K562 (cell line): ENCODE measurements around the gene SRCAP. TPM values are rescaled to one million over a fixed set of nuclear protein-coding genes. Genes with fewer than 3 reads are reported as not detected.

Experiments
- ARNT ChIP-seq, 2 experiments: fragments of 450-650 bp; IDR thresholded peaks; 2 replicates each; pipeline ENCODE4 v1.6.1; 2016; ENCODE audit warnings: mild to moderate bottlenecking in 1 of 2
- ATF4 ChIP-seq: fragments of 450-650 bp; formaldehyde crosslinking; IDR thresholded peaks from 2 replicates; pipeline ENCODE4 v1.4.0; 2022; ENCODE audit warnings: mild to moderate bottlenecking, moderate library complexity
- DDX20 ChIP-seq: fragments of 450-650 bp; IDR thresholded peaks from 2 replicates; pipeline ENCODE4 v1.6.1; 2016; ENCODE audit warnings: missing genetic modification characterization, low read depth, mild to moderate bottlenecking, missing compliant biosample characterization, moderate library complexity
- E2F1 ChIP-seq: sonication (generic); formaldehyde crosslinking; IDR thresholded peaks from 2 replicates; pipeline ENCODE4 v1.8.1; 2023; ENCODE audit warnings: mild to moderate bottlenecking, missing genetic modification reagents, moderate library complexity
- FOXM1 ChIP-seq, 2 experiments: fragments of 450-650 bp in 1 of 2; sonication (generic) in 1 of 2; formaldehyde crosslinking in 1 of 2; IDR thresholded peaks; 2 replicates each; pipeline versions ENCODE4 v1.6.1 to v1.9.0; 2017 to 2022; ENCODE audit warnings: low read depth in 2 of 2, mild to moderate bottlenecking in 2 of 2, missing genetic modification reagents in 1 of 2, moderate library complexity in 1 of 2
- GABPA ChIP-seq: fragments of 200-800 bp; sonication (Bioruptor generic); conservative IDR thresholded peaks from 2 replicates; pipeline ENCODE4 v1.6.1; 2016; ENCODE audit warnings: low read depth, missing genetic modification characterization, missing compliant biosample characterization
- KLF1 ChIP-seq: fragments of 450-650 bp; IDR thresholded peaks from 2 replicates; pipeline ENCODE4 v1.6.1; 2016; ENCODE audit warnings: missing genetic modification characterization, missing compliant biosample characterization
- MNT ChIP-seq, 2 experiments: fragments of 450-650 bp; conservative IDR thresholded peaks; 2 replicates each; pipeline ENCODE4 v1.6.1; 2017; ENCODE audit warnings: mild to moderate bottlenecking in 2 of 2, moderate library complexity in 2 of 2
- MYNN ChIP-seq, 2 experiments: sonication (generic); formaldehyde crosslinking in 1 of 2; IDR thresholded peaks; 2 replicates each; pipeline versions ENCODE4 v1.5.0 to v1.6.1; 2016 to 2020; ENCODE audit warnings: antibody characterized with exemption in 1 of 2, missing genetic modification reagents in 1 of 2
- POLR2AphosphoS2 ChIP-seq: IDR thresholded peaks from 2 replicates; pipeline ENCODE4 v1.6.1; 2012; ENCODE audit warnings: low read length, improper control_type of control experiment
- RBM17 ChIP-seq: fragments of 200-400 bp; formaldehyde crosslinking; IDR thresholded peaks from 2 replicates; pipeline ENCODE4 v1.6.1; 2017; ENCODE audit warnings: low read depth, mild to moderate bottlenecking, low read length, borderline replicate concordance
- SIN3A ChIP-seq, 2 experiments: fragments of 150-350 bp in 1 of 2; IDR thresholded peaks; 2 replicates each; pipeline ENCODE4 v1.6.1; 2011 to 2016; ENCODE audit warnings: borderline replicate concordance in 2 of 2, low read depth in 2 of 2, low read length in 2 of 2, mild to moderate bottlenecking in 2 of 2, moderate library complexity in 2 of 2; ENCODE audit not compliant: control insufficient read depth in 1 of 2
- SMAD2 ChIP-seq: fragments of 150-350 bp; IDR thresholded peaks from 2 replicates; pipeline ENCODE4 v1.6.1; 2014; ENCODE audit warnings: low read depth, mild to moderate bottlenecking, low read length
- STAG1 ChIP-seq: sonication (generic); formaldehyde crosslinking; IDR thresholded peaks from 2 replicates; pipeline ENCODE4 v1.5.0; 2020; ENCODE audit warnings: missing genetic modification reagents, borderline replicate concordance
- TCF7 ChIP-seq: sonication (generic); IDR thresholded peaks from 2 replicates; pipeline ENCODE4 v1.6.1; 2016; ENCODE audit warnings: antibody characterized with exemption, borderline replicate concordance
- TEAD2 ChIP-seq: fragments of 450-650 bp; IDR thresholded peaks from 2 replicates; pipeline ENCODE4 v1.6.1; 2016; ENCODE audit warnings: missing genetic modification characterization, control low read depth, missing compliant biosample characterization
- ZFPM2 ChIP-seq: fragments of 250-450 bp; sonication (Bioruptor Pico); IDR thresholded peaks from 2 replicates; pipeline ENCODE4 v1.5.1; 2022; ENCODE audit warnings: mild to moderate bottlenecking
- ZNF431 ChIP-seq: sonication (generic); formaldehyde crosslinking; IDR thresholded peaks from 2 replicates; pipeline ENCODE4 v1.8.0; 2022; ENCODE audit warnings: mild to moderate bottlenecking, missing genetic modification reagents
- ZNF449 ChIP-seq: fragments of 250-450 bp; sonication (Bioruptor Pico); IDR thresholded peaks from 2 replicates; pipeline ENCODE4 v1.8.0; 2022; ENCODE audit warnings: moderate library complexity, mild to moderate bottlenecking, inconsistent platforms
- ZNF644 ChIP-seq: fragments of 200-800 bp; sonication (Bioruptor generic); IDR thresholded peaks from 2 replicates; pipeline ENCODE4 v1.6.1; 2016; ENCODE audit warnings: low read depth, missing genetic modification characterization, missing compliant biosample characterization
- ZSCAN29 ChIP-seq: fragments of 450-650 bp; IDR thresholded peaks from 2 replicates; pipeline ENCODE4 v1.6.1; 2017
- polyA plus RNA-seq, 8 experiments: library from polyadenylated mRNA; depleted of rRNA in 4 of 8; stranded (reverse) in 5 of 8; unstranded in 3 of 8; fragments of >200 nt; fragmentation: Nextera tagmentation in 2 of 8; fragmentation: Illumina TruSeq in 1 of 8; extraction: Ambion mirVana in 2 of 8; extraction: Trizol in 1 of 8; gene quantifications; 2 replicates each; pipeline versions ENCODE4 v1.2.1 to v1.2.3, GENCODE V29; 2011 to 2014; ENCODE audit warnings: inconsistent platforms in 1 of 8, missing spikeins in 1 of 8
- total RNA-seq, 7 experiments: library from RNA; depleted of rRNA in 6 of 7; stranded (reverse); fragments of >200 nt in 6 of 7; fragmentation: Illumina TruSeq in 2 of 7; extraction: Trizol in 2 of 7; gene quantifications; 2 replicates each; pipeline versions ENCODE4 v1.2.1 to v1.2.3, GENCODE V29; 2011 to 2021; ENCODE audit warnings: low replicate concordance in 1 of 7

The SRCAP gene
- total and polyA plus RNA-seq, 9 of the 15 experiments (the other 6 are each of a cell fraction or from before 2014, with no cell fraction given), result 0.21 to 62.6 (median 5.8) TPM

GRCh38 chr16:30775392-30776188 lies 76.6 kb downstream of the SRCAP start (continued):
- TF ChIP-seq ATF4 (peak; percentile 92), FOXM1 (IDR thresholded peaks at IDR 0.05; ENCODE audit: low read depth) (no peak), FOXM1 (CRISPR knock-in tag; IDR thresholded peaks at IDR 0.05; ENCODE audit: low read depth) (peak; percentile 92), STAG1 (CRISPR knock-in tag) (peak; percentile 29; the same call in 1 of the 2 replicates), E2F1 (CRISPR knock-in tag) (peak; percentile 84; the same call in 1 of the 2 replicates), POLR2AphosphoS2 (peak; percentile 98), MYNN (IDR thresholded peaks at IDR 0.05) (no peak; the same call in 1 of the 2 replicates), MYNN (CRISPR knock-in tag; IDR thresholded peaks at IDR 0.05) (no peak), DDX20 (no peak), MNT (conservative IDR thresholded peaks at IDR 0.05) (peak; percentile 89 to 91), ZNF449 (CRISPR knock-in tag) (0 out of 2 replicates have a peak, but pooled peaks have one; percentile 37), RBM17 (no peak), ZSCAN29 (no peak), TEAD2 (no peak), KLF1 (tag) (no peak; the same call in 1 of the 2 replicates), SMAD2 (no peak), ARNT (IDR thresholded peaks at IDR 0.05) (0 out of 4 replicates have a peak, but pooled peaks of 1 of the 2 experiments have one; percentile 30), ZNF644 (tag) (peak; percentile 77; the same call in 1 of the 2 replicates), TCF7 (0 out of 2 replicates have a peak, but pooled peaks have one; percentile 12), GABPA (tag) (peak; percentile 85), ZFPM2 (peak; percentile 9; the same call in 1 of the 2 replicates), SIN3A (IDR thresholded peaks at IDR 0.05; ENCODE audit: borderline replicate concordance in 2 of 2, control insufficient read depth in 1 of 2, low read depth in 2 of 2, low read length in 2 of 2) (peak; percentile 72 to 74; a peak in 3 of 4 replicates), ZNF431 (CRISPR knock-in tag) (peak; percentile 69; the same call in 1 of the 2 replicates)
